HG03108 (cell line): Measurements from ENCODE around the gene FHL3.

Experiments
- ATAC-seq: cut with Tn5 transposase; IDR thresholded peaks from one replicate; pipeline ENCODE4 v1.9.1; 2021; ENCODE audit warnings: moderate library complexity; ENCODE audit not compliant: unreplicated experiment

The FHL3 gene

DNA sequence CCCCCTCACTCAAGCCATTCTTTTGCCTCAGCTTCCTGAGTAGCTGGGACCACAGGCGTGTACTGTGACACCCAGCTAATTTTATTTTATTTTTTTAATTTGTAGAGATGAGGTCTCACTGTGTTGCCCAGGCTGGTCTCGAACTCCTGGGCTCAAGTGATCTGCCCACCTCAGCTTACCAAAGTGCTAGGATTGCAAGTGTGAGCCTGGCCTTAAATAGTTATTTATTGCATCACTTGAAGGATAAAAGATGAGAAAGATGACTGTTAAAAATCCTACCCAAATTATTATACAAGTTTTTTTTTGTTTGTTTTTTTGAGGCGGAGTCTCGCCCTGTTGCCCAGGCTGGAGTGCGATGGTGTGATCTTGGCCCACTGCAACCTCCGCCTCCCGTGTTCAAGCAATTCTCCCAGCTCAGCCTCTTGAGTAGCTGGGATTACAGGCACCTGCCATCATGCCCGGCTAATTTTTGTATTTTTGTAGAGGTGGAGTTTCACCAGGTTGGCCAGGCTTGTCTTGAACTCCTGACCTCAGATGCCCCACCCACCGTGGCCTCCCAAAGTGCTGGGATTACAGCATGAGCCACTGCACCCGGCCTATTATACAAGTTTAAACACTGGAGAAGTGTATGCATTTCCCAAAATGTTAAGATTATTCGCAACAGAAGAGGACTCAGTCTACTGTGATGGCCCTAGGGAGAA lies 9.6 kb upstream of the FHL3 start:
- no peak for ATAC-seq

DNA sequence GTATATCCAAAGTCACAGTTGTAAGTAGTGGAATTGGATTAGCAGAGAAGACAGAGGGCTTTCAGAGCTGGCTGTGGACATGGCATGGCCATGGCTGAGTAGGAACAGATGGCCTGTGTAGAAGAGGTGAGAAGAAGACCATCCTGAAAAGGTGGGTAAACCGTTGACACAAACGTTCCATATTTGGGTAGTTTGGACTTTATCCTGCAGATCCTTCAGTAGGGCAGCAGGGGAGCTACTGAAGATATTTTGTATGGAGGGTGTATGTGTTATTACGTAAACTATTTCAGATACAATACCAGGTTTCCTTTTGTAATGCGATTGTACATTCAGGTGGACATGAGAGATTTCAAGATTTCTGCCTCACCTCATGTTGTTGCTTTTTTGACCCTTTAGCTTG lies 8.9 kb upstream of the FHL3 start:
- ATAC-seq = no peak

DNA sequence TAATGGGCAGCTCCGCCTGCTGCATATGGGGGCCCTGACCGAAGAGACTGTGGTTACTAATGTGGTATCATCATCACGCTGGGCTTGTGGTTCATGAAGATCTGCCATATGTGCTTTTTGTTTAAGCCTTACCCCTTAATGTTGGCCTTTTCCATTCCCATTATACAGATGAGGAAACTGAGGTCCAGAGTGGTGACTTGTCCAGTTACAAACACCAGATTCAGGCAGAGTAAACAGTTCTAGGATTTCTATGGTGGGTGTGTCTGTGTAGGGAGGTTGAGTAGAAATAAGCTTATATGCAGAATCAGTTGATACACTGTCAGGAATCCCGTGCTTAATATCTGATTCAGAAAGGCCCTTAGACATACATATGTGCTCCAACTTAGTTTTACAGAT lies 7.9 kb upstream of the FHL3 start:
- no peak for ATAC-seq

DNA sequence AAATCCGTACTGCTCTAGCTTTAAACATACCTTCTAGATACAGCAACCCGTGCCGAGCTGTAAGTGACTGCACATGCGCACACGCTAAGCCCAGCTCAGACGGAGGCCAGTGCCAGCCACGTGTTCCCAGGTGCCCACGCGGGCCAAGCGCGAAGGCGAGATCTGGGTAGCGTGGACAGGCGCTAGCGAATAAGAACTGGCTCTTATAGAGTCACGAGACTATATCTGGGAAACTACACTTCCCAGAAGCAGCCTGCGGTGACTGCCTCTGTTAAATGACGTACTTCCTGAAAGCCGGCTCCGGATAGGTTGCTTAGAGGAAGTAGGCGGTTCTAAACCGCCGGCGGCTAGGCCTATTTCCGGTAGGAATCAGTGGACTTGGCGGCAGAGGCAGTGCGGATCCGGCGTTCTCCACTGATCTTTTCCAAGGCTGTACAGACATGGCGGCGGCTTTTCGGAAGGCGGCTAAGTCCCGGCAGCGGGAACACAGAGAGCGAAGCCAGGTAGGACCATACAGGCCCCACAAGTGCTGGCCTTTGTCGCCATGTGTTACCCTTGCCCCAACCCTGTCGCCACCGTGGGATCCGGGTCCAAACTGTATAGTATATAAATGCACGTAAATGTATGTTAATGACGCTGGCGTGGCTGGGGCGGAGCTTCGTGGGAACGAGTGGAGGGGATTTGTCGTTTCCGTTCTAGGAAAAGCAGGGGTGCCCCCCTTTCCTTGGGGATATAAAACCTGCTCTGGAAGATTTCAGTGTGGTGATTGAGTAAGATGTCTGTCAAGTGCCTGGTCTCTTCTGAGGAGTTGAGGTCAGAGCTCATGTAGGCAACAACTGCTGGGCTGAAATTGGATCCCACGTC lies 7.3 kb upstream of the FHL3 start, which contains the start of gene UTP11:
TSS of gene UTP11 (plus strand) at position 372 of the 864 bp plus-strand sequence. CDS start at position 441, 69 bp downstream.
- peak; percentile 91 for ATAC-seq

DNA sequence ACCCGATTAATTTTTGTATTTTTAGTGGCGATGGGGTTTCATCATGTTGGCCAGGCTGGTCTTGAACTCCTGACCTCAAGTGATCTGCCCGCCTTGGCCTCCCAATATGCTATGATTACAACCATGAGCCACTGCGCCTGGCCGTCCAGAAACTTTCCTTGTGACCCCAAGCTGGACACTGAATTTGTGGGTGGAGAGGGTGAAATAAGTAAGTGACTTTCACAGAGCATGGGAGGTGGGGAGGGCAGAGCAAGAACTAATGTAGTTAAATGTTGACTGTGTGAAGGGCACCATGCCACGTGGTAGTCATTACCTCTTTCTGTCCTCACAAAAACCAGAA lies 4.5 kb upstream of the FHL3 start:
- ATAC-seq = no peak

DNA sequence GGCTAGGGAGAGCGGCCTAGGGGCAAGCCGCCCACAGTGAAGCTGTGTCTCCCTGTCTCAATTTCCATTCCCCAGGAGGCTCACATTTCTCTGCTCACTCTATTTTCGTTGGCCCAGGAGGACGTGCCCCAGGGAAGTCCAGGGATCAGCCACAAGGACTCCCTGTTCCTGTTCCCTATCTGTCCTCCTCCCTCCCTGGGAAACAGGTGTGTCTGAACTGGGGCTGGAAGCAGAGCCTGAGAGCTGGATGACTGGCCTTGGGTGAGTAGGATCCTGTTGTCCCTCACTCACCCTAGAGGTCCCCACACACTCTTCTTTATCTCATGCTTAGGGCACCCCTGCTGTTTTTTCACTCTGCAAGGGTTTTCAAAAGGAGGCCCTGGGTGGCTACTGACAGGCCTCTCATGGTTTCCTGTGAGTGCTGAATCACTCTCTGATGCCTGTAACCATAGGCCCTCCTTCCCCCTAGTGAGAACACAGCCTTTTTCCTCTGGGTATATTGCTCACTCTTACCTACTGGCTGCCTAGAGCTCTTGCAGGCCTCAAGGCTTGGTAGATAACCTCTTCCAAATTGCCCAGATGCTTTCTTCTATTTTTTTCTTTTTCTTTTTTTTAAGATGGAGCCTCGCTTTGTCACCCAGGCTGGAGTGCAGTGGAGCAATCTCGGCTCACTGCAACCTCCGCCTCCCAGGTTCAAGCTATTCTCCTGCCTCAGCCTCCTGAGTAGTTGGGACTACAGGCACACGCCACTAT lies 4.0 kb upstream of the FHL3 start:
- no peak for ATAC-seq

DNA sequence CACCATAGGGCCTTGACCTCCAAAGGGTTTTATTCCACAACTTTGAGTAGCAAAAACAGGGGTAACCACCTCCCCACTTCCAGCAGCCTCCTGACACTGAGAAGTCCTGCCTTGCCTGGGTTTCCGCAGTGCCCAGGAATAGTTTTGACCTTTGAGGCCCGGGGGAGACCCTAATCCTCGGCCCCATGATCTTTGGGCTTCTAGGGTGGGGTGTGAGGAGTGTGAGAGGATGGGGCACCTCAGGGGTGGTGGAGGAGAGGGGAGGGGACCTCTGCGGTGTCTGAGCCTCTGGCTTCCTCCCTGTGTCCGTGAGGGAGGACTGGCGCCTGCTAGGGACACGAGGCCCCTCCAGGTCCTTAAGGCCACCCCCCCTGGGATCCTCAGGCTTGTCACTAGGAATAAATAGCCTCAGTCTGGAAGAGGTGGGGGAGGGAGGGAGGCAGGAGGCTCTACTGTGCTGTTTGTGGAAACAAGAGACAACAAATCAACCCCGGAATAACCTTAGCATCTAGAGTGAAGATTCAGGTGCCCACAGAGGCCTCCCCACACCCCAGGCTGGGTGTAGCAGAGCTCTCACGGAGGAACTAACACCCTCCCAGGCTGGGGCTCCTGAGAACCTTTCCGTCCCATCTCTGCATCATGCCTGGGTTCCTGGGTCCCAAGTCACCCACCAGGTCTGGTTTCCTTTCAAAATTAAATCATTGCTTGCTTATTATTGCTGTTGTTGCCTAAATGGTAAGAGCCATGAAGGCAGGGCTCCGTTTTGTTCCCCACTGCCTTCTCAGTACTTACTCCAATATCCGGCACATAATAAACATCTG lies 904 bp upstream of the FHL3 start:
- ATAC-seq = no peak

DNA sequence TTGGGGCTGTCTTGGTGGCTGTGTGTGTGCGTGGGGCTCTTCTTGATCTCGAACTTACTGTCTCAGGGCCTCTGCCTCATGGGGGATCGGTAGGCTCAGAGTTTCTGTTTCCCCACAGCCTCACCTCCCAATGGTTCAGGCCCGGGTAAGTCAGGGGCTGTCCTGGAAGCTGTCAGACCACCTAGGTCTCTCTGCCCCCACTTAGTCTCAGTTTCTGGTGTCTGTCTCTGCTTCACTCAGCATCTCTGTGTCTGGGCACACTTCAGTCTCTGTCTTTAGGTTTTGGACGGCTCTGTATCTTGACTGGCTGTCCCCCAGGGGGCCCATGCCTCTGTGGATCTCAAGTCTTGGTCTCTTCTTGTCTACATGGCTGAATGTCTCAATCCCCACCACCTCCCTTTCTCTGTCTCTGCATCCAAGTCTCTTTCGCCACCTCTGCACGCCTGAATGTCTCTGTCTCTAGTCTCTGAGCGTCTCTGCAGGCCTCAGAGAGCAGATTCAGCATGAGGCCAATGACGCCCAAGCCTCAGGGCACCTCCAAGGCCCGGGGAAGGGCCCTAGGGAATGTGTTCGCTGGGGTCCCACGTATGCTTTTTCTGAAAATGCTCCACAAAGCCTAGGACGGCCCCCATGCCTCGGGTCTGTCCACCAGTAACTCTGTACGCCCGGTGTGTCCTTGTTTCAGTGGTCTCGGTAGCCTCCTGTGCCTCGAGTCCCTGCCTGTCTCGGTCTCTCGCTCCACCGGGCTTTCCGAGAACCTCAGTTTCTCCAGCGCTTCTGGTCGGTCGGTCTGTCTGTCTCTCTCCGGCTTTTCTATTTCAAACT lies 818 bp downstream of the FHL3 start:
- ATAC-seq = no peak

DNA sequence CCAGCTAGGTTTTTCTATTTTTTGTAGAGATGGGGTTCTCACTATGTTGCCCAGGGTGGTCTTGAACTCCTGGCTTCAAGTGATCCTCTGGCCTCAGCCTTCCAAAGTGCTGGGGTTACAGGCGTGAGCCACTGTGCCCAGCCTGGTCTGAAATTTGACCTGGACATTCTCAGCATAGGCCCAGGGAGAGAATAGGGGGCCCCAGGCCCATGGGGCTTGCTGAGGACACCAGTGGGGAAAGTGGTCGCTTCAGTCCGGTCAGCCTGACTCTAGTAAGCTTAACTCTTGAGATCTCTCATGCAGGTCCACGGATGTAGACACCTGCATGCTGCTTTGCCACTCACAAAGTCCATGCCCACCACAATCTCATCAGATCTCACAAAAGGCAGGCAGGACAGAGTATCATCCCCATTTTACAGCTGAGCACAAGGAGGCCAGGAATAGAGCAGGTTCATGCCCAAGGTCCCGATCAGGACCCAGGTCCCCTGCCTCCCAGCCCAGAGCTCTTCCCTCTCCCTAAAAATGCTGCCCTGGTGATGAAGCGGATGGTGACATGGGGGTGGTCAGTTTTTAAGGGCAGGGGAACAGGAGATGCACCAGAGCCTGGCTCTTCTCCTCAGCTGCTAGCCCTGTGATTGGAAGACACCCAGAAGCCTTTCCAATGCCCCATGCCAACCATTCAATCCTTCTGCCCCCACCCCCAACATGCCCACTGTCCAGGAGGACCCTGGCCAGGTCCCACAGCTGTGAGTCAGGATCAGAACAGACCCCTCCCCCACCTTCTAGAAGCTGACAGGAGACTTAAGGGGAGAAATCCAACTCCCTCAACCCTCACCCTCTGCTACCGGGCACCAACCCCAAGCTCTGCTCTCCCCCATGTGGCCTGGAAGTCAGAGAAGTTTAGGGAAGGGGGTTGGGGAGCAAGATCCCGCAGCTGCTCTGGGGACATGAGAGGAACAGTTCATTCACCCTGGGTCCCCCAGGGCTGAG lies 1.8 kb downstream of the FHL3 start:
- ATAC-seq = no peak

DNA sequence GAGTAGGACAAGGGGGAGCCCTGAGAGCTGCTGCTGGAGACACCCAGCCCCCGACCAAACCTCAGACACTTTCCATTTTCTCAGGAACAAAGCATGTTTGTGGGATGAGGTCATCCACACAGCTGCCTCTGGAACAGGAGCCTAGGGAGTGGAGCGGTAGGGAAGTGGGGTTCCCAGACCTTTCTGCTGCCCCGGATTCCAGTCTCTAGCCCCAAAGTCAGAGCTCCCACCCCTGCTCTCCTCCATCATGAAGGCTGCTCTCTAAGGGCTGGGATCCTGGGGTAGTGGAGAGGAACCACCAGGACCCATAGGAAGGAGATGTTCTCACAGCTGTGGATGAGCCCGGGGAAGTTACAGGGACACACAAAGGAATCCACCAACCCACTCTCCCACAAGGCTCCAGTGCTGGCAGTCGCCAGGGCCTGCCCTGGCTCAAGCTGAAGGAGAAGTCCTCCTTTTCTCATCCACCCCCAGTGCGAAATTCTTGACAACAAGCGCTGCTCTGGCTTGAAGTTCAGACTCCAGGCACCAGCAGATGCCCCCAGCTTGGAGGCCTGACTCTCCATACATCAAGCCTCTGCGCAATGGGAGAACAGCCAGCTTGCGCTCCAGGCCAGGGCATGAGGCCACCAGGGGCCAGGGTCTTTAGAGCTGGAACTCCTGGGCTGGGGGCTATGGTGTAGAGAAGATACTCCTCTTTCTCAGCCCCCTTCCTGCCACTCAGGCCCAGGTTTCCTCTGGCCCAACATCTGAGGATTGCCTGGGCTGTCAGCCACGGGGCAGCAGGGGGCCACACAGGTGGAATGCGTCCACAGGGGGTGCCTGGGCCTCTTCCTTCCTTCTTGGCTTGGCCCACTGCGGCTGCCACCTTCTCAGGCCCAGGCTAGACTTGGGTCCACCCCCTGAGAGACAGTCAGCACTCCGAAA lies 4.5 kb downstream of the FHL3 start:
- no peak for ATAC-seq

DNA sequence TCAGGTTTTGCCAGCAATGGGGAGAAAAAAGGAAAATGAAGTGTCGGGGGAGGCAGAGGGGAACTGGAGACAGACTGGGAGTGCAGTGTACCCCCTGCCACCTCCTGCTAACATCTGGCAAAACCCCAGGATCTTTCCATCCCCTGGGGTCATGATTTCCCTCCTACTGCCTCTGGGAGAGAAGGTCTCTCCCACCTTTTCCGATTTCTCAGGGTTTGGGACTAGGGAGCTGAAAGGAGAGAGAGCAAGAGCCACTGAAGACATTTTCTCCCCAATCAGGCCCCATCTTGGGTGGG lies 5.1 kb downstream of the FHL3 start:
- no peak for ATAC-seq

DNA sequence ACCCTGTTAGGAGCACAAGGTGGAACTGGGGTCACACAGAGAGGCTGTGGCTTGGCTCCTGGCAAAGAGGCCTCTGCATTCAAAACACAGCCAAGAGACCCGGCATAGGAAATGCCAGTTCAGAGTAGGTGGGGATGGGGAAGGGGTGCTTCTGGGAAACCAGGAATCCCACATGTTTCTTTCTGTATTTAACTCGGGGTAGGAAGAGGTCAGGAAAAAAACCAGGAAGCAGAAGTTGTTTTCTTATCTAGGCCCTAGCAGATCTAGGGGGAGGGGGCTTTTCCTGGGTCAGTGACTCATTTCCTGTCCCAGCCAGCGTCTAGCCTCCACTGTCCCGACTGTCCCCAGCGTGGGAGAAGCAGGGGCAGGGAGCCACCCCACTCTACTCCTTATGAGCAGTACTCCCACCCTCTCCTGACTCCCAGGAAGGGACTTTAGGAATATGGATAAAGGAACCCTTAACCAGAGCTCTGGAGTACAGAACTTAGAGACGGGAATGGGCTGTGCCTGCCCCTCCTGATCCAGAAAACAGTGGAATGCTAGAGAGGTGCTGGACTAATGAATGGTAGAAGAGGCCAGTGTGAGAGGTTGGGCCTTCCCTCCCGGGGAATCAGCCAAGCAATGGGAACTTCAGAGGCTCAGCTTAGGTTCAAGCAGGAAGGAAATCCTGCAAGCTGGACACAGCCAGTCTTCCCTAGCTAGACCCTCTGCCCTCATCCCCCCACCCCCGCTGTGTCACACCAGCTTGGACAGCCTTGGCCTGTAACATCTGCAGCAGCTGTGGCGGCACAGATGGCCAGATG lies 5.7 kb downstream of the FHL3 start:
- no peak for ATAC-seq

DNA sequence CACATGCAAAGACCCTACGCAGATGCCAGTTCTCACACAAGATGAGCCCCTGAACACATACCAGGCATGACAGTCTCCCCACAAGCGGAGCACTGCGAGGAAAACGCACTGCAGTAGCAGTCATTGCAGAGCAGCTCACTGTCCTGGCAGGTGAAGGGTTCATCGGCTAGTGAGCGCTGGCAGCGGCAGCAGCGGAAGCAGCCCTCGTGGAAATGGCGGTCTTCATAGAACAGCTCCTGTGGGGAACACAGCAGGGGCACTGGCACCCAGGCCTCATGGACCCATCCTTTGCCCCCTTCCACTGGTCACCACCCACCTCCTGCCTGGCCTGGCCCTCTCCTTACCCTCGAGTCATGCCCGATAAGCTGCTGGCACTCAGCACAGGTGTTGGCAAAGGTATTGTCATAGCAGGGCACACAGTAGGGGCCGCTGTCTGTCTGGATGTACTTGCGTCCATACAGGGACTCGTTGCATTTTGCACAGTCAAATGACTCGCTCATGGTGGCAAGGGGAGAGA lies 6.3 kb downstream of the FHL3 start:
- ATAC-seq = no peak

DNA sequence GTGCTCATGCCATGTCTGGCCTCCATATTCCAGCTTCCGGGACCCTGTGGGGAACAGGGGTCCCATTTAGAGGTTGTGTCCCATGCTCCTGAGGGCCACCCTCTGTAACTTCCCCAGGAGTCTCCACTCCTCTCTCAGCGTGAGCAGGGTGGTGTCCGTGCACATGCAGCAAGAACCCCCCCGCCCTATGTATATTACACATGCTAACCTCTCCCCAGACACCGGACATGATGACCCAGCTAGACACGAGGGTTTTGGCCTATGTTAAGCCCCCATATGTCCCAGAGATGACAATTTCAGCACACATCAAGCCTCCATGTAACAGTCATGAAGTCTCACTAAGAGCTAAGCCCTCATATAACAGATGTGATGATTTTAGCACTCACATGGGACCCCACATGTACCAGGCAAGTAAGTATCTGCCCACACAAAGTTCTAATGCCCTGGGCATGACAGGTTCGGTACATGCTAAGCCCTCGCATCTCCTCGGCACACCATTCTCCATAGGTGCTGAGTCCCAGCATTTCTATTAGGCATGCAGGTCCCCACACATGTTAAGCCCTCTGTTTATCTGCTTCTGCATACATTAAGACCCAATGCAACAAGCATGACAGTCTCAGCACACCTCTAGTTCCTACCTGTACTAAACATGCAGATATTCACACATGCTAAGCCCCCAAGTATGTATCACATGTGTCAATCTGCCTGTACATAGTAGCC lies 7.1 kb downstream of the FHL3 start:
- no peak for ATAC-seq

DNA sequence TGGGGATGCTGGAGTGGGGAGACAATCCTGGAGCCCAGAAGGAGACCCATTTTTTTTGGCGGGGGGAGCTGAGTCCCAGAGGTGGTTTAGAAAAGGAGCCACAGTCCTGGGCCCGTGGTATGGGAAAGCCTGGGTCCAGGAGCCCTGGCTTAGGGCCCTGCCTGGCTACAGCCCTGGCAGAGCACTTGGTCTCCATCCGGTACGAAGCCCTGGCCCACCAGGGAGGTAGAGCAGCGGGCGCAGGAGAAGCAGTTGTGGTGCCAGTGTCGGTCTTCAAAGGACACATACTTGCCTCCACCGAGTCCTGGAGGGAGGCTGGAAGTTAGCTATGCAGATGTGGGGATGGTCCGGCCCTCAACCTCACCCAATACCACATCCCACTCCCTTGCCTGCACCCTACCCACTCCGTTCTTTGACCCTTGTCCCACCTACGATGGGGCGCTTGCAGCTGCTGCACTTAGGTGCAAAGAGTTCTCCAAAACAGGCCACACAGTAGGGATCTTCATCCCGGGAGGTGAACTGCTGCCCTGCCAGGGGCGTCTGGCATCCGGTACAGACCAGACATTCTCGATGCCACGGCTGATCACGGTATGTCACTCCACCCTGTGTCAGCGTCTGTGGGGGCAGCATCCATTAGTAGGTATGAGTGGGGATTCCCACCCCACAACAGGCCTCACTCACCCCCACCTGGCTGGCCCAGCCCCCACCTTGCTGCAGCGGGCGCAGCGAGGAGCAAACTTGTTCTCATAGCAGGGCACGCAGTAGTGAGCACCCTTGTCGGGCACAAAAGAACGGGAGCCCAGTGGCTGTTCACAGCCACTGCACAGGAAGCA lies 7.8 kb downstream of the FHL3 start:
- no peak for ATAC-seq
